PC-3 (cell line): ENCODE results near the gene CAMK1G.

ENCODE experiments used
- EZH2phosphoT487 ChIP-seq: fragments of 300-600 bp; sonication (generic); IDR thresholded peaks from 2 replicates; pipeline ENCODE4 v1.6.1; 2018; ENCODE audit warnings: mild to moderate bottlenecking, antibody characterized with exemption, low read length, borderline replicate concordance
- TF ChIP-seq, protein P1 (sequence below): fragments of 300-600 bp; sonication (generic); conservative IDR thresholded peaks from 2 replicates; pipeline ENCODE4 v1.5.1; 2017; ENCODE audit warnings: antibody characterized with exemption, low read depth, mild to moderate bottlenecking, low read length

DNA sequence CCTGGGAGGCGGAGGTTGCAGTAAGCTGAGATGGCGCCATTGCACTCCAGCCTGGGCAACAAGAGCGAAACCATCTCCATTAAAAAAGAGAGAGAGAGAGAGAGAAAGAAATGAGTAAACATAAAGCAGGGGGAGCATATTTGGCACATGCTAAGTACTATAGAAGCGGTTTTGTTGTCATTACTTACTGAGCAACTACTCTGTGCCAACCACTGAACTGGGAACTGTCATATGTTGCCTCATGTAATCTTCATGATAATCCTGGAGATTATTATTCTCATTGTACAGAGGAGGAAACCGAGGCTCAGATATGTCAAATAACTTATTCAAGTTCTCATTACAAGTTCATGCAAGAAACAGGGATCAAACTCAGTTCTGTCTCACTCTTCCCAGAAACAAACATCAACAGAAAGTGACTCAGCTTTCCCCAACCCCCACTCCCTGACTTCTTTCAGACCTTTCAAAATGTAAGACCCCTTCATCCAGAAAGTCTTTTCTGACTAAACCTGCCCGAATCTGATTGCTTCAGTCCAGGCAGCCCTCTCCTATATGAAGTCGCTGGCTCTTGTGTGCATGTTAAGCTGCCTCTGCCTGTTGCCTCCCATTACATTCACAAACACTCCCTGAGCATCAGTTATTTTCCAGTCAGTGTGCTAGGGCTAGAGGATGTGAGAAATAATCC, 45.2 kb downstream of the CAMK1G start:
- TF ChIP-seq, protein P1, sequence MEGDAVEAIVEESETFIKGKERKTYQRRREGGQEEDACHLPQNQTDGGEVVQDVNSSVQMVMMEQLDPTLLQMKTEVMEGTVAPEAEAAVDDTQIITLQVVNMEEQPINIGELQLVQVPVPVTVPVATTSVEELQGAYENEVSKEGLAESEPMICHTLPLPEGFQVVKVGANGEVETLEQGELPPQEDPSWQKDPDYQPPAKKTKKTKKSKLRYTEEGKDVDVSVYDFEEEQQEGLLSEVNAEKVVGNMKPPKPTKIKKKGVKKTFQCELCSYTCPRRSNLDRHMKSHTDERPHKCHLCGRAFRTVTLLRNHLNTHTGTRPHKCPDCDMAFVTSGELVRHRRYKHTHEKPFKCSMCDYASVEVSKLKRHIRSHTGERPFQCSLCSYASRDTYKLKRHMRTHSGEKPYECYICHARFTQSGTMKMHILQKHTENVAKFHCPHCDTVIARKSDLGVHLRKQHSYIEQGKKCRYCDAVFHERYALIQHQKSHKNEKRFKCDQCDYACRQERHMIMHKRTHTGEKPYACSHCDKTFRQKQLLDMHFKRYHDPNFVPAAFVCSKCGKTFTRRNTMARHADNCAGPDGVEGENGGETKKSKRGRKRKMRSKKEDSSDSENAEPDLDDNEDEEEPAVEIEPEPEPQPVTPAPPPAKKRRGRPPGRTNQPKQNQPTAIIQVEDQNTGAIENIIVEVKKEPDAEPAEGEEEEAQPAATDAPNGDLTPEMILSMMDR = no peak
- no peak for TF ChIP-seq EZH2phosphoT487
